Middle frontal gyrus (tissue), 1 donor: Measurements from ENCODE around the gene CMIP.

Experiments
- DNase-seq: peaks from one replicate; pipeline ENCODE4 v3.0.0-alpha.2; 2015; ENCODE audit warnings: low spot score; ENCODE audit errors: extremely low spot score

CMIP gene

DNA sequence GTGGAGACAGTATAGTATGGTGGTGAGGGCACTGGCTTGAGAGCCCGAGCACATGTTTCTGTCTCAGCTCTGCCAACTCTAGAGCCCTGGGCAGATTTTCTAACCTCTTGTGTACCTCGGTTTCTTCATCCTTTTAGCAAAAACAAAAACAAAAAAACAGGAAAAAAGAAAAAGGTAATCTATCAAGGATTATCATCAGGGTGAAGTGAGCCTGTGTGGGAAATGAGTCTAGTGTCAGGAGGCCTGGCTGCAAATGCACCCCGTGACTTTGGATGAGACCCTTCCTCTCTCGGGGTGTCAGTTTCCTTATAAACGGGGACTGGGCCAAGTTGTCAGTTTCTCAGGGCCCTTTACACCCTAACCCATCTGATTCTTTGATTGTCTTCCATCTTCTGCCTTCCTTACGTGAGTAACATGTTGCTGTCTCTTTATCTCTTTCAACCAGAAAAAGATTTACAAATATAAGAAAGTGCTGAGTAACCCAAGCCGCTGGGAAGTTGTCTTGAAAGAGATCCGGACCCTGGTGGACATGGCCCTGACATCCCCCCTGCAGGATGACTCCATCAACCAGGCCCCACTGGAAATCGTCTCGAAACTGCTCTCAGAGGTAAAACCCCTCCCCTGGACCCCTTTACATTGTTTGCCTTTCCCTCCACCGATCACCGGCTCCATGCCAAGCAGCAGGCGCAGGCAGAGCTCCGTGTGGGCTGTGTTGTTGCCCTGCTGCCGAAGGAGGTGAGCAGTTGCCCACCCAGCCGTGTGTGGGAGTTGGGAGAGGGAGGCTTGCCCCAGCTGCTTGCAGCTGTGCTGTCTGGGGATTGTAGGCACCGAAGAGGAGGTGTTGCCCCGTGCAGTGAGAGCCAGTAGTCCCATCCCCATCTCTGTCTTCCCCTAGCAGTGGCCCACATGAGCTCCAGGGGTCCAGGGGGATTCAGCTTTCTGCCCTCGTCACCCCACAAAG is 207.4 kb downstream of the CMIP start:
- no peak for DNase-seq

DNA sequence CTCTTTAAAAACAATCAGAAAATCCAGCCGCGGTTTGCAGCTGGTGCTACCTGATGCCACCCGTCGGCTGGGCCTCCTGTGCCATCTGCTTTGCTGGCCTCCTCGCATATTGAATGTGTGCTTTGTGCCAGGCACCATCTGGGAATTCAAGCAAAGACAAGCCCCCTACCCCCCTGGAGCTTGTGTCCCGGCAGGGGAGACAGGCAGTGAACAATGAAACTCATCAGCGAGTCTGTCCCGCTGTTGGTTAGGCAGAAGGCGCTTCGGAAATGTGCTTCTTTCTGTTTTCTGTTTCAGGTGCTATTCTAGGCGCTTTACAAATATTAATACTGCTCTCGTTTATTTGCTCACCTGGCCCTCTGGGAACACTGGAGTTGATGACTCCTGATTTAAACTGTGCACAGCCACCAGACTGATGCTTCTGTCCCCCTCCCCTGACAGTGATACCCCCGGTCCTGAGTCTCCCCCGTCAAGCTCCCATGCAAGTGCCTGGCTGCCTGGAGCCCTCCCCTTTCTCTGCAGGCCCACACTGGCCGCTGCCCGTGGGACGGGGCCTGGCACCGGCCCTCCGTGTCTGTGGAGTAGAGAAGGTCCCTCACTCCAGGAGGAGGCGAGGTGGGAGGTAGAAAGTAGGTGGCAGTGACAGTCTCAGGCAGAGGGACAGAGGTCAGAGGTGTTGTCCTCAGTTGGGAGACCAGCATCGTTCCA is 208.3 kb downstream of the CMIP start:
- no peak for DNase-seq

- no peak for DNase-seq
Observed at GRCh38 chr16:81654346-81654745, 209.7 kb downstream of the CMIP start.

GRCh38 chr16:81655469-81656162 is 211.0 kb downstream of the CMIP start:
- DNase-seq = no peak

DNA sequence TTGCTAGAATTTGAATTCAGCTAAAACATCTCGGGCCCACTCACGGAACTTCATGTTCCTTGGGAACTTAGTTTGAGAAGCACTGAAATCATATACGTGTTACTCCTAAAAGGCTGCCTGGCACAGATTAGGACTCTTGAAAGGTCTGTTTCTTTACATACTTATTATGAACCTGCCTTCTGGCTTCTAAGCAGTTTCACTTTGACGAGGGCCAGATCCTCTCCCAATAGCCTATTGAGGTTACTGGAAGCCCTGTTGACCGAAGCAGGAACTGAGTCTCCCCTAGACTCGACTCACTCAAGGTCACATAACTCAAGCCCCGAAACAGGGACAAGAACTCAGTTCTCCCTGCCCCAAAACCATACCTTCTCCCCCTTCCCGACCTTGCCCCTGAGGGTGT is 212.6 kb downstream of the CMIP start:
- DNase-seq = no peak

- DNase-seq = peak; percentile 51
Observed at GRCh38 chr16:81657781-81658180, 213.2 kb downstream of the CMIP start.

GRCh38 chr16:81658373-81658772 is 213.8 kb downstream of the CMIP start:
- DNase-seq = no peak

GRCh38 chr16:81659249-81659648 is 214.6 kb downstream of the CMIP start:
- no peak for DNase-seq

DNA sequence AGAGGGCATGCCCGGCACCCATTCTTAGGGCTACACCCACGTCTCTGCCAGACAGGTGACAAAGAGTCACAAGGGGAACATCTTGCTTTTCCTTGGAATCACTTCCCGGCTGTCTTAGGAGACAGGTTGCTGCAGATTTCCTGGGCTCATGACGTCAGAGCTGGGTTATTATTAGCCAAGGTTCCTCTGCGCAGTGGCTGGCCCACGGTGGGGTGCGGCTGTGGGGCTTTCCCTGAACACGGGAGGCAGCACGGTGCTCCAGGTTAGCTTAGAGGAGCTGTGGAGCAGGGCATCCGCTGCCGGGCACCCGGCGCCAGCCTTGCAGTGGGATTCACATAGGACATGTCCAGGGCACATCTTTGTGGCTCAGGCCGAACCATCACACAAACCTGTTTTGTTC is 216.5 kb downstream of the CMIP start:
- no peak for DNase-seq

- DNase-seq = no peak
Observed at GRCh38 chr16:81664153-81664552, 219.5 kb downstream of the CMIP start.

DNA sequence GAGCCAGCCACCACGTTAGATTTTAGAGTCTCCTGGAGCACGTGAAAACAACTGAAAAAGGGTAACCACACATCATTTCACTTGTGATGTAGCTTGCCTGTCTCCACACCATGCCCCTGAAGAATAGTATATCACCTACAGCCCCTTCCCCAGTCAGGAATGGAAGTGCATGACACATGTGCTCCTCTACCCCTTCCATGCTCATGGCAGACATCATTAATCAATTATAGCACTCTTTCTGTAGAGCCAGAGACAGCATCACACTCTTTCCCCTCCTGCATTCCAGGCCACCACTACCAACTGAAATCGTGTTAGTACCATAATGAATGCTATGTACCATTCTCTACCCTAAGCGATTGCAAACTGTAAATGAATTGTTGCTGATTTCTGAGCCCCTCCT is 221.0 kb downstream of the CMIP start:
- no peak for DNase-seq

- DNase-seq = no peak
Observed at GRCh38 chr16:81666113-81666512, 221.5 kb downstream of the CMIP start.

DNA sequence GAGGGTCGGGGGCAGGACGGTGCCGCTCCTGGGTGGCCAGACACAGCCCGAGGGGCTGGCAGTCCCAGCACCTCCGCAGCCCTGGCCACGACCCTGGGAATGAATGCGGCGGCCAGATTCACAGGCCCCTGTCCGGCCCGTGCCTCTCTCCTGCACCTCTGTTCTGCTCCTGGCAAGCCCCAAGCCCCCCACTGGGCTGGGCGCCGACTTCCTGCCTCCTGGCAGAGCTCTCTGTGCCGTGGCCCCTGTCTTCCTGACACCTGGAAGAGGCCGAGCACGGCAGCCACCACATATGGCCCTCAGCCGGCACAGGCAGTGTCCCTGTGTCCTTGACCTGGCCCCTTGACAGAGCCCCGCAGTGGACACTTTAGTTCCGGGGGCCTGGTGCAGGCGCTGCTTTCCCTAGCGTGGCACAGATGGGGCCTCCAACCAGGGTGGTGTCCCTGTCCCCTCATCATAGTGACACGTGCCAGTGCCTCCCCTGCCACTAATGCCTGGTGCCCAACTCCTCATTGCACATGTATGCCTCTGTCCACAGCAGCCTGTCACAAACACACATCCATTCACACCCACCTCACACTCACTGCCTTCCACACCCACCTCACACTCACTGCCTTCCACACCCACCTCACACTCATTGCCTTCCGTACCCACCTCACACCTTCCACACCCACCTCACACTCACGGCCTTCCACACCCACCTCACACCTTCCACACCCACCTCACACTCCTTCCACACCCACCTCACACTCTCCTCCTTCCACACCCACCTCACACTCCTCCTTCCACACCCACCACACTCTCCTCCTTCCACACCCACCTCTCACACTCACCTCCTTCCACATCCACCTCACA is 223.9 kb downstream of the CMIP start:
- no peak for DNase-seq

DNA sequence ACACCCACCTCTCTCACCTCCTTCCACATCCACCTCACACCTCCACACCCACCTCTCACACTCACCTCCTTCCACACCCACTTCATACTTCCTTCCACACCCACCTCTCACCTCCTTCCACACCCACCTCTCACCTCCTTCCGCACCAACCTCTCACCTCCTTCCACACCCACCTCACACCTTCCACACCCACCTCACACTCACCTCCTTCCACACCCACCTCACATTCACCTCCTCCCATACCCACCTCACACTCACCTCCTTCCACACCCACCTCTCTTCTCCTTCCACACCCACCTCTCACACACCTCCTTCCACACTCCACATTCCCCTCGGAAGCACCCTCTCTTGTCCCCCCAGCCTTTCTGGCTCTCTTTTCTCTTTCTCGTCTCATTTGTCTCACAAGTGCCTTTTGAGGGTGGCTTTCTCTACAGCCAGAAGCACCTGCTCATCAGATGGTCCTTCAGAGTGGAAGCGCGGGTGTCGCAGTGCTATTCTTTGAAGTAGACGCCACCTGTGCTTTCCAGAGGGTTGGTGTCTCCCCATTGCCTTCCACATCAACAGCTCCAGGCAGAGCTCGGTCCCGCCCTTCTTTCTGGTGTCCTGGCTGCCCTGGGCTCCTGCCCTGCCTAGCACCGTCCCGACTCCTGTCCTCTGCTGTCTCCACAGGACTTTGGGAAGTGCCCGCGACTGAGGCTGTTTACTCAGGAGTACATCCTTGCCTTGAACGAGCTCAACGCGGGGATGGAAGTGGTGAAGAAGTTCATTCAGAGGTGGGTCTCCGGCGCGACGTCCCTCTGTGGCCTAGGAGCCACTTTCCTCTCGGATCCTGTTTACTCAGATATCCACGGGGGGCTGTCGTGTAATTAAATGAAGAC is 225.1 kb downstream of the CMIP start:
- DNase-seq = no peak

DNA sequence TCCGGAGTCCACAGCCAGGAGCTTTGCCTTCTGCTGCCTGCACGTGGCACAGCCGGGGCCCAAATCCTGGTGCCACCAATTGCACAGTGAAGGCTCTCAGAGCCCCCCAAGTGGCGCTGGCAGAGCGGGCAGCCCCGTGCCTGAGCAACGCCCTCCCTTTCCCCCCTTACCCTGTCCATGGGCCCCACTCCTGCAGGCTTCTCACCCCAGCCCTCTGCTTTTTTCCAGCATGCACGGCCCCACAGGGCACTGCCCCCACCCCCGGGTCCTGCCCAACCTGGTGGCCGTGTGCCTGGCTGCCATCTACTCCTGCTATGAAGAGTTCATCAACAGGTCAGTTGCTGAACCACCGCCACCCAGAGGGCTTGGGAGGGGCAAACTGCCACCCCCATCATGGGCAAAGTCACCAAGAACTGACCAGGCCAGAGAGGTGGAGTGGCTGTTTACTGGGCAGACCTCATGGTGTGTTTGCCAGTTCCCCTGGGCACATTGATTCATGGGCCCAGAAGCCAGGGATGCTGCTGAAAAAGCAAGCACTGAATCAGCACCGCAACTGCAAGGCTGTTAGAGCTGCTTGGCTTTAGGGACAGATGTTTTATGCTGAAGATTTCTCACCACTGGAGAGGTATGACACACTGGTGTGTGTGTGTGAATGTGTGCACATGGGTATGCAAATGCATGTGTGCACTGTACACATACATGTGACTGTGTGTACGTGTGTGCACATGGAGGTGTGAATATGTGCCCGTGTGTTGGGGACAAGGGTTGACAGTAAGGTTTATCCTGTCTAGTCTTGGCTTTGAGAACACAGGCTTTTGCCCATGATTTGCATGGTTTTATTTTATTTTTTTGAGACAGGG is 227.4 kb downstream of the CMIP start:
- DNase-seq = no peak

GRCh38 chr16:81673432-81673831 is 228.8 kb downstream of the CMIP start:
- no peak for DNase-seq

DNA sequence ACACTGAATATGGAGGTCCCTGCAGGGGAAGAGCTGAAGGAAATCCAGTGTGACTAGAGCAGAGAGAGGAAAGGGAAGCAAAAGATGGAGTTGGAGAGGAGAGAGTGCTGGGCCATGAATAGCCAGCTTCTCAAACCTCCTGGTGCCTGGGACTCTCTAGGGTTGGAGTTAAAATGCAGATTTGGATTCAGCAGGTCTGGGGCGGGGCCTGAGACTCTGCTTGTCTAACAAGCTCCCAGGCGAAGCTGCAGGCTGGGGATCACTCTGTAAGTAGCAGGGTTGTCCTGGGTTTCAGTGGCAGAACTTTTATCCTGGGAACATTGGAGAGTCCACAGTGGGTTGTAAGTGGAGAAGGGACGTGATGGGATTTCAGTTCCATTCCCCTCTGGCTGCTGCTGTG is 231.1 kb downstream of the CMIP start:
- no peak for DNase-seq

DNA sequence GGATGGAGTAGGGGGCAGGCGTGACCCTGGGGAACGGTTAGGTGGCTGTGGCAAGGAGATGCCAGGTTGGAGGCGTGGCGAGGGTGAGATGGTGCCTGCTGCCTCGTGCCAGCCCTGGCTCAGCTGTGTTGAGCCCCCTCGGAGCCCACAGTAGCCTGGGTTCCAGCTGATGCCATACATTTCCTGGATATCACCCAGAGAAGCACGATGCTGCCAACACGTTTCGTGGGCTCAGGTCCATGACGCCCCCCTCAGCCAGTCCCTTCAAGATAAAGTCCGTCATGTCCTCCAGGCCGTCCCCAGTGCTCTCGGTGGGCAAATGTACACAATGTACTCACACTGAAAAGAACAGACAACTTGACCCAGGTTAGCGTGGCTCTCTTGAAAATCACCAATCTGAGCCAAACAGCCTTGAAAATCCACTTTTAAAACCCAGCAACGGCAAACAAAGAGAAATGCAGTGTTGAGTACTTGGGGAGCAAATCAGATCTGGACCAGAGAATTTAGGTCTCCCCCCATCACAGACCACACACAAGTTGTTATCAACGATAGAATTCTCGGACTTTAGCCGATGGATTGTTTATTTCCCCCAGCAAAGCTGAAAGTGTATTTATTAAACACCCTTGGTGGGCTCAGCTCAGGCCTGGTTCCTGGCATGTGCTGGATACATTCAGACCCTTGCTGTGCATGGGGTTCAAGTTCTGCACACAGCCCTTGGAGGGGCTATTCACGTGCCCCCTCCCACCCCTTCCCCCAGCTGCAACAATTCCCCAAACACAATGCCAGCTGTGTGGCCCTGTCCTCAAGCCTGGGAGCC is 231.7 kb downstream of the CMIP start:
- no peak for DNase-seq
